ENCODE measurements around the gene ADAMTS6. TPM values are rescaled to one million over a fixed set of nuclear protein-coding genes. Genes with fewer than 3 reads are reported as not detected.

The ADAMTS6 gene
- polyA plus RNA-seq, 1 experiment = 28.0 TPM

- Histone ChIP-seq H3K36me3 (ENCODE audit: control insufficient read depth, insufficient read depth, low read length) (no peaks in the 10 kb centered on the region; the same call in 1 of the 2 replicates), H3K4me3 (ENCODE audit: low read depth, low read length) (no peak overlapping the region), H3K27me3 (ENCODE audit: control insufficient read depth, insufficient read depth, low read length) (no peaks in the 10 kb centered on the region)
- CTCF ChIA-PET = no interaction called here
- POLR2A ChIA-PET = no interaction called here
- DNase-seq (ENCODE audit: low read depth) = no peak
- TF ChIP-seq CTCF (IDR thresholded peaks at IDR 0.05; ENCODE audit: insufficient read depth, low read depth, low read length) = no peak
These were observed 217.3 kb downstream of the ADAMTS6 start for GRCh38 chr5:65264420-65264819.

GRCh38 chr5:65263321-65263720, 218.4 kb downstream of the ADAMTS6 start:
- ChIA-PET CTCF (no interaction called here), POLR2A (no interaction called here)
- H3K27me3 ChIP-seq (ENCODE audit: control insufficient read depth, insufficient read depth, low read length) = no peaks in the 10 kb centered on the region
- no peak for DNase-seq (ENCODE audit: low read depth)
- no peak for TF ChIP-seq CTCF (IDR thresholded peaks at IDR 0.05; ENCODE audit: insufficient read depth, low read depth, low read length)
- H3K36me3 ChIP-seq (ENCODE audit: control insufficient read depth, insufficient read depth, low read length) = no peaks in the 10 kb centered on the region; the same call in 1 of the 2 replicates
- no peak overlapping the region for H3K4me3 ChIP-seq (ENCODE audit: low read depth, low read length)

- DNase-seq (ENCODE audit: low read depth) = peak; percentile 69
- no peaks in the 10 kb centered on the region; the same call in 1 of the 2 replicates for H3K36me3 ChIP-seq (ENCODE audit: control insufficient read depth, insufficient read depth, low read length)
- ChIA-PET CTCF (interaction anchor here (1.0 kb wide), 1 partner anchor 52 kb away, joined by 3 read pairs; no protein-coding TSS in a partner anchor), POLR2A (interaction anchor here (1.0 kb wide), 1 partner anchor 217 kb away, joined by 3 read pairs; no protein-coding TSS in a partner anchor)
- no peaks in the 10 kb centered on the region for H3K27me3 ChIP-seq (ENCODE audit: control insufficient read depth, insufficient read depth, low read length)
- H3K4me3 ChIP-seq (ENCODE audit: low read depth, low read length) = no peak overlapping the region
- TF ChIP-seq CTCF (IDR thresholded peaks at IDR 0.05; ENCODE audit: insufficient read depth, low read depth, low read length) = no peak
These were observed 219.1 kb downstream of the ADAMTS6 start for GRCh38 chr5:65262649-65263059.

- Histone ChIP-seq H3K27me3 (ENCODE audit: control insufficient read depth, insufficient read depth, low read length) (no peaks in the 10 kb centered on the region), H3K36me3 (ENCODE audit: control insufficient read depth, insufficient read depth, low read length) (no peaks in the 10 kb centered on the region; the same call in 1 of the 2 replicates), H3K4me3 (ENCODE audit: low read depth, low read length) (no peak overlapping the region)
- POLR2A ChIA-PET = interaction anchor here (1.0 kb wide), 1 partner anchor 217 kb away, joined by 3 read pairs; no protein-coding TSS in a partner anchor
- TF ChIP-seq CTCF (IDR thresholded peaks at IDR 0.05; ENCODE audit: insufficient read depth, low read depth, low read length) = no peak
- DNase-seq (ENCODE audit: low read depth) = no peak
- CTCF ChIA-PET = interaction anchor here (0.6 to 1.0 kb wide), 2 partner anchors 24 to 52 kb away, joined by 3 to 4 read pairs; no protein-coding TSS in a partner anchor
These were observed 219.6 kb downstream of the ADAMTS6 start for GRCh38 chr5:65262096-65262495.

- H3K4me3 ChIP-seq (ENCODE audit: low read depth, low read length) = no peak overlapping the region
- POLR2A ChIA-PET = interaction anchor here (0.7 kb wide), 1 partner anchor 318 kb away, joined by 3 read pairs; no protein-coding TSS in a partner anchor
- no peaks in the 10 kb centered on the region for H3K27me3 ChIP-seq (ENCODE audit: control insufficient read depth, insufficient read depth, low read length)
- H3K36me3 ChIP-seq (ENCODE audit: control insufficient read depth, insufficient read depth, low read length) = no peaks in the 10 kb centered on the region; the same call in 1 of the 2 replicates
- no peak for DNase-seq (ENCODE audit: low read depth)
- TF ChIP-seq CTCF (IDR thresholded peaks at IDR 0.05; ENCODE audit: insufficient read depth, low read depth, low read length) = no peak
- CTCF ChIA-PET = interaction anchor here (0.6 kb wide), 1 partner anchor 25 kb away, joined by 4 read pairs; no protein-coding TSS in a partner anchor
These were observed 220.2 kb downstream of the ADAMTS6 start for GRCh38 chr5:65261499-65261898.

Measured in BJ (cell line).